ENCODE results near the gene MYO18B.

GRCh38 chr22:25800766-25801165 is 58.8 kb downstream of the MYO18B start:
- TF ChIP-seq, protein P1, sequence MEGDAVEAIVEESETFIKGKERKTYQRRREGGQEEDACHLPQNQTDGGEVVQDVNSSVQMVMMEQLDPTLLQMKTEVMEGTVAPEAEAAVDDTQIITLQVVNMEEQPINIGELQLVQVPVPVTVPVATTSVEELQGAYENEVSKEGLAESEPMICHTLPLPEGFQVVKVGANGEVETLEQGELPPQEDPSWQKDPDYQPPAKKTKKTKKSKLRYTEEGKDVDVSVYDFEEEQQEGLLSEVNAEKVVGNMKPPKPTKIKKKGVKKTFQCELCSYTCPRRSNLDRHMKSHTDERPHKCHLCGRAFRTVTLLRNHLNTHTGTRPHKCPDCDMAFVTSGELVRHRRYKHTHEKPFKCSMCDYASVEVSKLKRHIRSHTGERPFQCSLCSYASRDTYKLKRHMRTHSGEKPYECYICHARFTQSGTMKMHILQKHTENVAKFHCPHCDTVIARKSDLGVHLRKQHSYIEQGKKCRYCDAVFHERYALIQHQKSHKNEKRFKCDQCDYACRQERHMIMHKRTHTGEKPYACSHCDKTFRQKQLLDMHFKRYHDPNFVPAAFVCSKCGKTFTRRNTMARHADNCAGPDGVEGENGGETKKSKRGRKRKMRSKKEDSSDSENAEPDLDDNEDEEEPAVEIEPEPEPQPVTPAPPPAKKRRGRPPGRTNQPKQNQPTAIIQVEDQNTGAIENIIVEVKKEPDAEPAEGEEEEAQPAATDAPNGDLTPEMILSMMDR (optimal IDR thresholded peaks at IDR 0.05 in 1 of 3, IDR thresholded peaks at IDR 0.05 in 1 of 3, conservative IDR thresholded peaks at IDR 0.05 in 1 of 3; ENCODE audit: extremely low read depth in 1 of 3, insufficient read depth in 2 of 3, low read length in 3 of 3) = no peak
- TF ChIP-seq EZH2 (IDR thresholded peaks at IDR 0.05; ENCODE audit: low read length) = no peak

Measured in keratinocyte (primary cell).